ENCODE results near the gene FOXO1. TPM values are rescaled to one million over a fixed set of nuclear protein-coding genes. Genes with fewer than 3 reads are reported as not detected.
A peak's percentile ranks its signal among the peaks of the same experiment; 100 is the strongest.

The FOXO1 gene
- total RNA-seq, 5 donors from 2014 or later (not counting 1 experiment from before 2014, with no cell fraction given) = 73.0 to 89.1 (median 84.5) TPM

DNA sequence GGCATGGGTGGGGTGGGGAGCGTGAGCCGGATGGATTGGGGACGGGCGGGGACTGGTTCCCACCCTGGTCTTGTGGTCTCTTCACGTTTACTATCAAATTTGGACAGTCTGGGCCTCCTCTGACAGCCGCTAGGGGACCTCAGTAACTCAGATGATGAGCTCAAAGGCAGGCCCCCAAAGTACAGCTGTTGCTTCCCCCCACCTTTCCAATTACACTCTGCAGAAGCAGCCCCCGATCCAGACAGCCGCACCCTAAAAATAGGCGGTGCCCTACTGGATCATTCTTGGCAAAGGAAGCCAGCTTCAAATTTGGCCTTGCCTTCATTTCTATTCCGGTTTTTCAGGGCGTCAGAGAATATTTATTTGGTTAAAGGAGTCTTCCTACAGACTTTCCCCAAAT lies 1.9 kb upstream of the FOXO1 start:
- H3K4me3 Mint-ChIP-seq = peak overlapping the region; percentile 89 to 96 (median 89)
- Histone ChIP-seq H3K4me3 (ENCODE audit: control insufficient read depth in 1 of 2, extremely low read depth in 1 of 2, low read length in 1 of 2) (no peak overlapping the region), H3K36me3 (ENCODE audit: control insufficient read depth in 2 of 2, extremely low read depth in 1 of 2, insufficient read depth in 1 of 2, low read length in 1 of 2) (no peaks in the 10 kb centered on the region), H3K4me1 (ENCODE audit: control insufficient read depth in 1 of 2, extremely low read depth in 1 of 2, insufficient read depth in 2 of 2, low read length in 2 of 2) (peaks cover 8 to 13% of the 10 kb centered on the region in 2 experiments), H3K27ac (ENCODE audit: low read length) (no peak overlapping the region), H3K9me3 (no peaks in the 10 kb centered on the region), H3K27me3 (replicated peaks in 1 of 2; ENCODE audit: control insufficient read depth in 2 of 2, extremely low read depth in 1 of 2, insufficient read depth in 2 of 2, low read length in 1 of 2) (no peaks in the 10 kb centered on the region)
- H3K36me3 Mint-ChIP-seq = no peaks in the 10 kb centered on the region
- H3K9me3 Mint-ChIP-seq = no peaks in the 10 kb centered on the region
- H3K4me1 Mint-ChIP-seq = peaks cover 24 to 42% (median 32%) of the 10 kb centered on the region in 3 donors
- DNase-seq = peak in 30 of 35 experiments; percentile 13 to 67 (median 36)
- no peaks in the 10 kb centered on the region for H3K27me3 Mint-ChIP-seq
- ChIA-PET CTCF (interaction anchor here (0.5 to 2.3 kb wide), 21 partner anchors 10 to 996 kb away, joined by 3 to 20 read pairs (median 4); no protein-coding TSS in a partner anchor), POLR2A (interaction anchor here (0.5 to 1.2 kb wide), 4 partner anchors 16 to 1690 kb away, joined by 3 to 7 read pairs (median 4); no protein-coding TSS in a partner anchor)
- 34% methylated on average over 7 of the region's 11 CpGs for WGBS (ENCODE audit: insufficient coverage)
- no peak for ATAC-seq (replicated peaks in 1 of 4)
- H3K27ac Mint-ChIP-seq = peak overlapping the region; percentile 89 to 95

DNA sequence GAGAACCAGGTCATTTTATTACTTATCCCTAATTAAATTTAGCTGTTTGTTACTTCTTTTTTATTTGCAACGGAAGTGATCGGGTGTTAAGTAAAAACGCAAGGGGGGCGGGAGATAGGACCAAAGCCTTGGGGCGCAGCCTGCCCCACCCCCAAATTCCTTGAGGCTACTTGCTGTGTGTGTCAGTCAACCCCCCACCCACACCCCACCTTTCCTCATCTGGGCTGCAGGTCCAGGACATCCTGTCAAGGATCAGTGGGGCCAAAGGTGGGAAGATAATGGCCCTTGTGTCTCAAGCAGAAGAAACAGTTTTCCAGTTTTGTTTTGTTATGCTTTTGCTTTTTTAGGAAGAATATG lies 1.2 kb upstream of the FOXO1 start:
- peak overlapping the region; percentile 89 to 96 (median 89) for H3K4me3 Mint-ChIP-seq
- H3K4me1 Mint-ChIP-seq = peaks cover 28 to 41% (median 32%) of the 10 kb centered on the region in 3 donors
- Histone ChIP-seq H3K4me3 (ENCODE audit: control insufficient read depth in 1 of 2, extremely low read depth in 1 of 2, low read length in 1 of 2) (peak overlapping the region; percentile 73 to 94), H3K36me3 (ENCODE audit: control insufficient read depth in 2 of 2, extremely low read depth in 1 of 2, insufficient read depth in 1 of 2, low read length in 1 of 2) (no peaks in the 10 kb centered on the region), H3K27me3 (replicated peaks in 1 of 2; ENCODE audit: control insufficient read depth in 2 of 2, extremely low read depth in 1 of 2, insufficient read depth in 2 of 2, low read length in 1 of 2) (no peaks in the 10 kb centered on the region), H3K4me1 (ENCODE audit: control insufficient read depth in 1 of 2, extremely low read depth in 1 of 2, insufficient read depth in 2 of 2, low read length in 2 of 2) (peaks cover 15 to 16% of the 10 kb centered on the region in 2 experiments), H3K9me3 (no peaks in the 10 kb centered on the region), H3K27ac (ENCODE audit: low read length) (peak overlapping the region; percentile 45)
- no peaks in the 10 kb centered on the region for H3K27me3 Mint-ChIP-seq
- H3K27ac Mint-ChIP-seq = peak overlapping the region; percentile 89 to 95
- ATAC-seq (replicated peaks in 1 of 4) (no peak), DNase-seq (peak in 3 of 35 experiments; percentile 6 to 32 (median 26))
- H3K9me3 Mint-ChIP-seq = no peaks in the 10 kb centered on the region
- ChIA-PET POLR2A (interaction anchor here in 1 of 2 donors (1.2 kb wide), 1 partner anchor 30 kb away, joined by 7 read pairs; no protein-coding TSS in a partner anchor), CTCF (interaction anchor here (0.6 to 1.8 kb wide), 10 partner anchors 8 to 995 kb away, joined by 3 to 12 read pairs (median 4); no protein-coding TSS in a partner anchor)
- WGBS (ENCODE audit: insufficient coverage) = no CpG with 5 or more reads among the region's 5 CpGs
- no peaks in the 10 kb centered on the region for H3K36me3 Mint-ChIP-seq

GRCh38 chr13:40666933-40667621 lies 636 bp upstream of the FOXO1 start:
- Histone ChIP-seq H3K9me3 (no peaks in the 10 kb centered on the region), H3K27me3 (replicated peaks in 1 of 2; ENCODE audit: control insufficient read depth in 2 of 2, extremely low read depth in 1 of 2, insufficient read depth in 2 of 2, low read length in 1 of 2) (no peaks in the 10 kb centered on the region), H3K27ac (ENCODE audit: low read length) (peak overlapping the region; percentile 51), H3K4me3 (ENCODE audit: control insufficient read depth in 1 of 2, extremely low read depth in 1 of 2, low read length in 1 of 2) (peak overlapping the region; percentile 73 to 94), H3K36me3 (ENCODE audit: control insufficient read depth in 2 of 2, extremely low read depth in 1 of 2, insufficient read depth in 1 of 2, low read length in 1 of 2) (no peaks in the 10 kb centered on the region), H3K4me1 (ENCODE audit: control insufficient read depth in 1 of 2, extremely low read depth in 1 of 2, insufficient read depth in 2 of 2, low read length in 2 of 2) (peaks cover 18 to 19% of the 10 kb centered on the region in 2 experiments)
- POLR2A ChIA-PET = interaction anchor here in 1 of 2 donors (0.6 kb wide), 1 partner anchor 13 kb away, joined by 8 read pairs; no protein-coding TSS in a partner anchor
- peaks cover 28 to 41% (median 37%) of the 10 kb centered on the region in 3 donors for H3K4me1 Mint-ChIP-seq
- under 1% methylated on average over 42 of the region's 67 CpGs for WGBS (ENCODE audit: insufficient coverage)
- H3K36me3 Mint-ChIP-seq = no peaks in the 10 kb centered on the region
- no peaks in the 10 kb centered on the region for H3K9me3 Mint-ChIP-seq
- CTCF ChIA-PET = interaction anchor here in 1 of 2 donors (0.9 to 1.8 kb wide), 2 partner anchors 9 to 110 kb away, joined by 3 to 12 read pairs; no protein-coding TSS in a partner anchor
- DNase-seq (peak in 8 of 35 experiments; percentile 11 to 34 (median 20)), ATAC-seq (replicated peaks in 1 of 4) (peak; percentile 13 to 20 (median 14))
- H3K4me3 Mint-ChIP-seq = peak overlapping the region; percentile 89 to 96 (median 89)
- no peaks in the 10 kb centered on the region for H3K27me3 Mint-ChIP-seq
- peak overlapping the region; percentile 91 to 95 for H3K27ac Mint-ChIP-seq

DNA sequence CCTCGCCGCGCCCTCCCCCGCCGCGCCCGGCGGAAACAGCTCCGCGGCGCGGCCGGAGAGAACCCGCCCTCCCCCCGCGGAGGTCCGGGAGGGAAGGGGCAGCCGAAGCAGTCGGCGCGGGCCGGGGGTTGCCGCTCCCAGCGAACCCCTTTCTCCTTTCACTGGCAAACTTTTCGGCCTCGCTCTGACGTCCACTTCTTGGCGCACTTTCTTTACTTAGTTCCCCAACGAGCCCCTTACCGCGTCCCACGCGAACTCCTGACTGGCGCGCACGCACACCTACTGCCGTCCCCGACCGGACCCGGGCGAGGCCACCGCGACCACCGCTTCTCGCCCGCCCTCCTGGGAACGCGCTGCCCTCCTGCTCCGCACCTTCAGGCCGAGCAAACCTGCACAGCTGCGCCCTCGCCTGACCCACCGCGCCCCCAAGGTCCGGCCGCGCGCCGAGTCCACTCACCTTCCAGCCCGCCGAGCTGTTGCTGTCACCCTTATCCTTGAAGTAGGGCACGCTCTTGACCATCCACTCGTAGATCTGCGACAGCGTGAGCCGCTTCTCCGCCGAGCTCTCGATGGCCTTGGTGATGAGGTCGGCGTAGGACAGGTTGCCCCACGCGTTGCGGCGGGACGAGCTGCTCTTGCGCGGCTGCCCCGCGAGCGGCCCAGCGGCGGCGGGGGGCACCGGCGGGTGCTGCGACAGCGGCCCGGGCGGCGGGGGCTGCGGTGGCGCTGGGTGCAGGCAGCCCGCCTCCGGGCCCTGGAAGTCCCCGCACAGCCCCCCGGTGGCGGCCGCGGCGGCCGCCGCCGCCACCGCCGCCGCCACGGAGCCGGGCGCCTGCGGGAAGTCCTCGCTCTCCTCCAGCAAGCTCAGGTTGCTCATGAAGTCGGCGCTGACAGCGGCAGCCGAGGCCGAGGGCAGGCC lies 1.1 kb downstream of the FOXO1 start:
- peak; percentile 7 to 31 (median 24) for ATAC-seq (replicated peaks in 1 of 4)
- peak overlapping the region; percentile 60 for H3K27ac ChIP-seq (ENCODE audit: low read length)
- WGBS (ENCODE audit: insufficient coverage) = under 1% methylated on average over 117 of the region's 117 CpGs
- H3K27me3 Mint-ChIP-seq = no peaks in the 10 kb centered on the region
- ChIA-PET POLR2A (interaction anchor here (0.5 to 0.9 kb wide), 7 partner anchors 43 to 279 kb away, joined by 3 to 11 read pairs (median 6); no protein-coding TSS in a partner anchor), CTCF (interaction anchor here in 1 of 2 donors (0.7 kb wide), 1 partner anchor 887 kb away, joined by 4 read pairs; no protein-coding TSS in a partner anchor)
- no peaks in the 10 kb centered on the region for H3K27me3 ChIP-seq (replicated peaks in 1 of 2; ENCODE audit: control insufficient read depth in 2 of 2, extremely low read depth in 1 of 2, insufficient read depth in 2 of 2, low read length in 1 of 2)
- H3K4me1 Mint-ChIP-seq = peaks cover 40 to 53% (median 51%) of the 10 kb centered on the region in 3 donors
- no peaks in the 10 kb centered on the region for H3K36me3 Mint-ChIP-seq
- DNase-seq = peak in 32 of 35 experiments; percentile 17 to 65 (median 43)
- H3K9me3 Mint-ChIP-seq = no peaks in the 10 kb centered on the region
- peak overlapping the region; percentile 89 to 96 (median 92) for H3K4me3 Mint-ChIP-seq
- H3K27ac Mint-ChIP-seq = peak overlapping the region; percentile 82 to 90
- peaks cover 0 to 3% of the 10 kb centered on the region in 2 donors for H3K36me3 ChIP-seq (ENCODE audit: control insufficient read depth in 2 of 2, extremely low read depth in 1 of 2, insufficient read depth in 1 of 2, low read length in 1 of 2)
- H3K9me3 ChIP-seq = no peaks in the 10 kb centered on the region
- H3K4me3 ChIP-seq (ENCODE audit: control insufficient read depth in 1 of 2, extremely low read depth in 1 of 2, low read length in 1 of 2) = peak overlapping the region; percentile 71 to 96
- peaks cover 26 to 33% of the 10 kb centered on the region in 2 experiments for H3K4me1 ChIP-seq (ENCODE audit: control insufficient read depth in 1 of 2, extremely low read depth in 1 of 2, insufficient read depth in 2 of 2, low read length in 2 of 2)

- H3K9me3 Mint-ChIP-seq = no peaks in the 10 kb centered on the region
- peak overlapping the region; percentile 94 to 95 for H3K27ac Mint-ChIP-seq
- under 1% methylated on average over 76 of the region's 77 CpGs for WGBS (ENCODE audit: insufficient coverage)
- ATAC-seq (replicated peaks in 1 of 4) = peak; percentile 21 to 41 (median 33)
- POLR2A ChIA-PET = interaction anchor here (0.5 to 1.2 kb wide), 11 partner anchors 14 to 279 kb away, joined by 3 to 11 read pairs (median 4); no protein-coding TSS in a partner anchor
- Histone ChIP-seq H3K36me3 (ENCODE audit: control insufficient read depth in 2 of 2, extremely low read depth in 1 of 2, insufficient read depth in 1 of 2, low read length in 1 of 2) (peaks cover 0 to 3% of the 10 kb centered on the region in 2 donors), H3K27ac (ENCODE audit: low read length) (peak overlapping the region; percentile 84), H3K27me3 (replicated peaks in 1 of 2; ENCODE audit: control insufficient read depth in 2 of 2, extremely low read depth in 1 of 2, insufficient read depth in 2 of 2, low read length in 1 of 2) (no peaks in the 10 kb centered on the region), H3K9me3 (no peaks in the 10 kb centered on the region), H3K4me3 (ENCODE audit: control insufficient read depth in 1 of 2, extremely low read depth in 1 of 2, low read length in 1 of 2) (peak overlapping the region; percentile 71 to 96), H3K4me1 (ENCODE audit: control insufficient read depth in 1 of 2, extremely low read depth in 1 of 2, insufficient read depth in 2 of 2, low read length in 2 of 2) (peaks cover 35 to 38% of the 10 kb centered on the region in 2 experiments)
- H3K27me3 Mint-ChIP-seq = no peaks in the 10 kb centered on the region
- peaks cover 47 to 60% (median 56%) of the 10 kb centered on the region in 3 donors for H3K4me1 Mint-ChIP-seq
- DNase-seq = peak in 30 of 35 experiments; percentile 19 to 73 (median 45)
- no peaks in the 10 kb centered on the region for H3K36me3 Mint-ChIP-seq
- H3K4me3 Mint-ChIP-seq = peak overlapping the region; percentile 90 to 98 (median 96)
- CTCF ChIA-PET = interaction anchor here in 1 of 2 donors (0.7 to 0.8 kb wide), 2 partner anchors 44 to 887 kb away, joined by 3 to 4 read pairs; no protein-coding TSS in a partner anchor
These were observed 1.9 kb downstream of the FOXO1 start for GRCh38 chr13:40664350-40665125.

Data from T-cell (primary cell).